Left lung (tissue), 10 donors: ENCODE data around the gene PDLIM5. TPM values are rescaled to one million over a fixed set of nuclear protein-coding genes. Genes with fewer than 3 reads are reported as not detected.

ENCODE experiments used
- ATAC-seq: fragments of 200-7000 bp; cut with Tn5 transposase; one replicate; pipeline ENCODE4 v1.9.1; 2020; ENCODE audit warnings: moderate library complexity
- DNase-seq, 4 donors: peaks; one replicate each; pipeline ENCODE4 v3.0.0-alpha.2; 2013 to 2020
- H3K27ac ChIP-seq, 2 donors: fragments of 200-600 bp; sonication (generic) in 1 of 2; one replicate each; pipeline versions ENCODE4 v1.5.0 to v1.8.0; 2020 to 2021
- H3K27me3 ChIP-seq, 2 donors: fragments of 200-600 bp; sonication (generic) in 1 of 2; one replicate each; pipeline versions ENCODE4 v1.5.0 to v1.8.0; 2020 to 2021
- H3K36me3 ChIP-seq, 2 donors: fragments of 200-600 bp; sonication (generic) in 1 of 2; one replicate each; pipeline versions ENCODE4 v1.5.0 to v1.8.0; 2020 to 2021
- H3K4me1 ChIP-seq, 2 donors: fragments of 200-600 bp; one replicate each; pipeline ENCODE4 v1.8.0; 2021
- H3K4me3 ChIP-seq, 2 donors: fragments of 200-600 bp; sonication (generic) in 1 of 2; one replicate each; pipeline versions ENCODE4 v1.5.0 to v1.8.0; 2020 to 2021; ENCODE audit warnings: mild to moderate bottlenecking in 1 of 2
- H3K9me3 ChIP-seq, 2 donors: fragments of 200-600 bp; sonication (generic) in 1 of 2; one replicate each; pipeline versions ENCODE4 v1.5.0 to v1.8.0; 2020 to 2021
- intact Hi-C, 2 donors: fragments of 100-400 bp; cut with DNase I; formaldehyde crosslinking; loops; one replicate each; pipeline versions ENCODE4 v1.11.2 to v1.14.2; 2022
- polyA plus RNA-seq, 6 donors: library from polyadenylated mRNA; unstranded; fragments of 120-200 nt; gene quantifications; one replicate each; pipeline ENCODE4 v1.2.1, GENCODE V29; 2013; ENCODE audit not compliant: insufficient read length in 6 of 6
- total RNA-seq, 2 donors: library from RNA; stranded (reverse); fragmentation: NEBNext Ultra II Directional; extraction: Animal tissue kit (Norgen Biotek cat#: 25700); gene quantifications; one replicate each; pipeline ENCODE4 v1.2.1, GENCODE V29; 2021
- TF ChIP-seq, protein P1 (sequence below), 2 donors: fragments of 200-600 bp; sonication (generic) in 1 of 2; IDR thresholded peaks; one replicate each; pipeline versions ENCODE4 v1.5.0 to v1.8.0; 2021; ENCODE audit warnings: antibody characterized with exemption in 2 of 2
- donor health status: DM: no; HTN: yes; CAD: no.
- donor health status: DM: no; HTN: no; CAD: no.

Gene PDLIM5
- total and polyA plus RNA-seq, 8 donors: 18.3 to 105 (median 20.3) TPM

DNA sequence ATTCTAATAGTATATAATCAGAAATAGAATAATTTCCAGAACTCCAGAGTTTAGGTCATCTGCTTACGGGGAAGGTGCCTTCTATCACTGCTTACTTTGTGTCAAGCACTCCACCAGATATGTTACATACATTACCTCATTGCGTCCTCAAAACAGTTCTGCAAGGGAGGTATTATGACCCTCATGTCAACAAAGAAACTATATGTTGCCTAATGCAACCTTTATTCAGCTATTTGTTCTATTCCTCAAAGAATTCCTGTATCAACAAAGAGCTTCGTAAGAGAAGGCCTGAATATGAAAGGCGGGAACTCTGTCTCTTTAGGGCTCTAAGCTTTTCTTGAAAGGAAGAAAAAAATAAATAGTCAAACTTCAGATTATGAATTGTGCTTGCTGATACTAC lies 114.7 kb downstream of the PDLIM5 start:
- no peak overlapping the region for H3K4me3 ChIP-seq
- H3K27ac ChIP-seq: no peak overlapping the region
- no peaks in the 10 kb centered on the region for H3K9me3 ChIP-seq
- ATAC-seq (no peak), DNase-seq (no peak)
- intact Hi-C loops: no loop called here
- TF ChIP-seq, protein P1, sequence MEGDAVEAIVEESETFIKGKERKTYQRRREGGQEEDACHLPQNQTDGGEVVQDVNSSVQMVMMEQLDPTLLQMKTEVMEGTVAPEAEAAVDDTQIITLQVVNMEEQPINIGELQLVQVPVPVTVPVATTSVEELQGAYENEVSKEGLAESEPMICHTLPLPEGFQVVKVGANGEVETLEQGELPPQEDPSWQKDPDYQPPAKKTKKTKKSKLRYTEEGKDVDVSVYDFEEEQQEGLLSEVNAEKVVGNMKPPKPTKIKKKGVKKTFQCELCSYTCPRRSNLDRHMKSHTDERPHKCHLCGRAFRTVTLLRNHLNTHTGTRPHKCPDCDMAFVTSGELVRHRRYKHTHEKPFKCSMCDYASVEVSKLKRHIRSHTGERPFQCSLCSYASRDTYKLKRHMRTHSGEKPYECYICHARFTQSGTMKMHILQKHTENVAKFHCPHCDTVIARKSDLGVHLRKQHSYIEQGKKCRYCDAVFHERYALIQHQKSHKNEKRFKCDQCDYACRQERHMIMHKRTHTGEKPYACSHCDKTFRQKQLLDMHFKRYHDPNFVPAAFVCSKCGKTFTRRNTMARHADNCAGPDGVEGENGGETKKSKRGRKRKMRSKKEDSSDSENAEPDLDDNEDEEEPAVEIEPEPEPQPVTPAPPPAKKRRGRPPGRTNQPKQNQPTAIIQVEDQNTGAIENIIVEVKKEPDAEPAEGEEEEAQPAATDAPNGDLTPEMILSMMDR (IDR thresholded peaks at IDR 0.05): no peak
- peaks cover under 1 to 11% of the 10 kb centered on the region in 2 donors for H3K4me1 ChIP-seq
- no peaks in the 10 kb centered on the region for H3K36me3 ChIP-seq
- H3K27me3 ChIP-seq: no peaks in the 10 kb centered on the region

GRCh38 chr4:94567811-94568210 lies 116.1 kb downstream of the PDLIM5 start:
- no peaks in the 10 kb centered on the region for H3K9me3 ChIP-seq
- no peak overlapping the region for H3K4me3 ChIP-seq
- DNase-seq (no peak), ATAC-seq (no peak)
- no peaks in the 10 kb centered on the region for H3K27me3 ChIP-seq
- no peaks in the 10 kb centered on the region for H3K36me3 ChIP-seq
- TF ChIP-seq, protein P1 (IDR thresholded peaks at IDR 0.05): no peak
- H3K4me1 ChIP-seq: no peaks in the 10 kb centered on the region
- no peak overlapping the region for H3K27ac ChIP-seq
- intact Hi-C loops: no loop called here

GRCh38 chr4:94570558-94570957 lies 118.8 kb downstream of the PDLIM5 start:
- Histone ChIP-seq H3K4me1 (no peaks in the 10 kb centered on the region), H3K36me3 (peaks cover 0 to 2% of the 10 kb centered on the region in 2 donors), H3K27me3 (no peaks in the 10 kb centered on the region), H3K4me3 (no peak overlapping the region), H3K9me3 (no peaks in the 10 kb centered on the region), H3K27ac (no peak overlapping the region)
- ATAC-seq: no peak
- TF ChIP-seq, protein P1 (IDR thresholded peaks at IDR 0.05): no peak
- no peak for DNase-seq
- intact Hi-C loops: no loop called here

- no peaks in the 10 kb centered on the region for H3K4me1 ChIP-seq
- no peak overlapping the region for H3K4me3 ChIP-seq
- TF ChIP-seq, protein P1 (IDR thresholded peaks at IDR 0.05): no peak
- peaks cover 0 to 9% of the 10 kb centered on the region in 2 donors for H3K36me3 ChIP-seq
- DNase-seq: no peak
- H3K27me3 ChIP-seq: no peaks in the 10 kb centered on the region
- H3K9me3 ChIP-seq: no peaks in the 10 kb centered on the region
- H3K27ac ChIP-seq: no peak overlapping the region
- no peak for ATAC-seq
- intact Hi-C loops: no loop called here
Observed at GRCh38 chr4:94571298-94571697, 119.6 kb downstream of the PDLIM5 start.

- H3K4me1 ChIP-seq: no peaks in the 10 kb centered on the region
- H3K36me3 ChIP-seq: peaks cover 0 to 11% of the 10 kb centered on the region in 2 donors
- H3K27me3 ChIP-seq: no peaks in the 10 kb centered on the region
- H3K9me3 ChIP-seq: no peaks in the 10 kb centered on the region
- ATAC-seq (no peak), DNase-seq (no peak)
- H3K27ac ChIP-seq: no peak overlapping the region
- intact Hi-C loops: no loop called here
- TF ChIP-seq, protein P1 (IDR thresholded peaks at IDR 0.05): no peak
- H3K4me3 ChIP-seq: no peak overlapping the region
Observed at GRCh38 chr4:94571715-94572114, 120.0 kb downstream of the PDLIM5 start.
